ENCODE results near the gene VEPH1.

- no peak for TF ChIP-seq CTCF (conservative IDR thresholded peaks at IDR 0.05; ENCODE audit: low read depth, low read length)
- TF ChIP-seq EZH2phosphoT487 (IDR thresholded peaks at IDR 0.05; ENCODE audit: borderline replicate concordance, low read length) = no peak
Observed at GRCh38 chr3:157414861-157415260, 88.4 kb downstream of the VEPH1 start.

Measured in PC-3 (cell line).